Measurements from ENCODE around the gene TIRAP.

Gene TIRAP

DNA sequence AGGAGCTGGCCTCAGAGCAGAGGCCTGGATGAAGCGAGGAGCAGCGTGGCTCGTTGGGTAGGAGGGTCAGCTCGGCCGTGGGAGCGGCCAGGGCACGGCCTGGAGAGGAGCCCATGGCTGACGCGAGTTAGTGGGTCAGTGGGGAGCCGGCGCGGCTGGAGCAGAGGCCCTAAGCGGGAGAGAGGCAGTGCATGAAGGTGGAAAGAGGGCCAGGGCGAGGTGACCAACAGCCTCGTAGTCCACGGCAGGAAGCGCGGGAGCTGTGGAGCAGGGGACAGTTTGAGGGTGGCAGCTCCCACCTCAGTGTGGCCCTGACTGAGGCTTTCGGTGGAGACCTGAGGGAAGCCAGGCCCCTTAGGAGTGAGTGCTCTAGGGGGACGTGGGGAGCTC is 45.1 kb downstream of the TIRAP start:
- no peak for FAIRE-seq

DNA sequence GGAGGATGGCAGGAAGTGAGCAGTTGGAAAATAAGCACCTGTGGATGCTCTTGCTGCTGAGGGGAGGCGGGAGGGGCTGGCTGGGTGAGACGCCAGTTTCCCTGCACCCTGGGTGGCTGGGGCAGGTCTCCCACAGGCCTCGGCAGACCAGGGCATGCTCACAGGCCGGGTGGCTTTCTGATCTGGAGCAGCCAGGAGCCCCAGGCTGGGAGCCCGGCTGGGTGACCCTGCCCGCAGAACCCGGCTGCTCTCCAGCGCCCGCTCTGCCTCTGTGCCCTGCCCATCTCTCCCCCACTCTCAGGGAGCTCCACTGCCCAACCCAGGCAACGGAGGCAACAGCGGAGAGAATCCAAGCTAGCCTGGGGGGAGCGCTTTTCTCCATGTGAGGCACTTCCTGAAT is 45.6 kb downstream of the TIRAP start:
- FAIRE-seq, result no peak

DNA sequence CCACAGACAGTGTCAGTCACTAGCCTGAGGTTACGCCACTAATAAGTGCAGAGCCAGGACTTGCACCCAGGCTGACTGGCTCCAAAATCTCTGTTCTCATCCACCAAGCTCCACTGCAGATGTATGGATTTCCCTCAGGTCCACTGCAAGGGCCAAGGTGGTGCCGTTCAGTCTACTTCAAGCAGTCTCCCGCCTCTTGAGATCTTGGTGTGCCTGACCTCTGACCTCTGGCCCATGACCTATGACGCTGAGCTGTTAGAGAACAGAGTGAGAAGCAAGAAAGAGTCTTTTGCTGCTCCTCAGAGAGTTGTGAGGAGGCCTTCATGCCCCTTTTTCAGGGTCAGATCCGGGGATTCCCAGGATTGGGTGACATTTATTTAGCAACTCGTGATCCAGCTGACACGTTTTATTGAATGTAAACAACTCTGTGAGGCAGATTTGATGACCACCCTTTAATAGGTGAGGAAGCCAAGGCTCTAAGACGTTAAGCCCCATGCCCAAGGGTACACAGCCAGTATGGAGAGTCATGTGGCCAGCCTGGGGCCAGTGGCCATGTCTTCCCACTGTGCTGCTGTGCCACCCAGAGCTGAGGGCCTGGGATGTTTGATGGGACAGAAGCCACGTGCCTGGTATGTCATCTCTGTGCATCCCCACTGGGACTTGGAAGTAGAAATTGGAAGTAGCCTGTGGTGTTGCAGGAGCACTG is 46.2 kb downstream of the TIRAP start:
- FAIRE-seq, result no peak

DNA sequence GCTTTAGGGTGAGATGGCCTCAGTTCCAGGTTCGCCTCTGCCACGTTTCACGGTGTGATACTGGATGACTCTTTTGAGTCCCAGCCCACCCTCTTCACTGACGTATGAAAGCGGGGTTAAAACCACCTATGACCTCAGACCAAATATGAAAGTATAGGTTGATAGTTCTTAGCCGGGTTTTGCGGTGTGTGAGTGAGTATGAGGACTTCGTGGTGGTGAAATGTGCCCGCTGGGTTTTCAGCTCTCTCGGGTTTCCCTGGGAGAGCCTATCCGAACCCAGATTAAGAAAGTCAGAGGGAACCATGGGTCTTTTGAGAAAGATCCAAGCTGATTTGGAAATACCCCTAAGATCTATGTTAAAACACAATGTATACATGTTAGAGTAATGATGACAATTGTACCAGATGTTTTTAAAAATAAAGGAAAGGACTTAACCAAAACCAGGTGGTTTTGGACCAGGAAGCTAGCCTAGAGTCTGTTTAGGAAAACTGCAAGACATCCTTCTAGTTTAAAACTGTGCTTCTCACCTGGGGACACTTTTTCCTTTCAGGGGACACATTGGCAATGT is 46.8 kb downstream of the TIRAP start:
- FAIRE-seq, result no peak

DNA sequence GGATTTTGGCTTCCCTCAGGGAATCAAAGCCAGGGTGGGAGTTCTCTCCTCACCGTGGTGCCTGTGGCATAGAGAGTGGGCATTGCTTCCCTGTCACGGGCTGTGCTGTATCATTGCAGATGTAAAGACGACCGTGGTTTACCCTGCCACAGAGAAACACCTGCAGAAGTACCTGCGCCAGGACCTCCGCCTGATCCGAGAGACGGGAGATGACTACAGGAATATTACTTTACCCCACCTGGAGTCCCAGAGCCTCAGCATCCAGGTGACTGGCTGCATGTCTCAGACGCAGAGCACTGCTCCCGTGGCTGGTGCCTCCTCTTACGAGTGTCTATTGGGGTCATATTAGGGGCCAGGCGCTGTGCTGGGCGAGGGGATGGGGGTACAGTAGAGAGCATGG is 48.4 kb downstream of the TIRAP start:
- FAIRE-seq, result no peak

DNA sequence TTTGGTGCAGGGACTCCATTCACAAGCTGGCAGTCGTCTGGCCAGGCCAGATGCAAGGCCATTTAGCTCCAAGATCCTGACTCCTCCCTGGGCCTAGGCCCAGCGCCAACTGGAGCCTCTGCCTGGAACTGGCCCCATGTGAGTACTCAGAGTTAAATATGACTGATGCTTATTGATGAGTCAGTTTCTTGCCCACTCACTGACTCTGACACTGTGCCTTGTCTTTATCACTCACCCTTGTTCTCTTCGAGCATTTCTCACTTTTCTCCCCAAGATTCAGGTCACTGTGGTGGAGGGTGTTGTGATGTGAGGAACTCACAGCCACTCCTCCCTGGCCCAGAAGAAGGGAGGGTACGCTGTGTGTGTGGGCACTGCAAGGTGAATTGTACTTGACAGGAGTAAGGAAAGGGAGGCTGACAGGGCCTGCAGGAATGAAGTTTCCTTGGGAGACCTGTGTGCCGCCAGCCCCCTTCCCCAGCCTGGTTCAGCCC is 49.4 kb downstream of the TIRAP start:
- FAIRE-seq, result no peak

DNA sequence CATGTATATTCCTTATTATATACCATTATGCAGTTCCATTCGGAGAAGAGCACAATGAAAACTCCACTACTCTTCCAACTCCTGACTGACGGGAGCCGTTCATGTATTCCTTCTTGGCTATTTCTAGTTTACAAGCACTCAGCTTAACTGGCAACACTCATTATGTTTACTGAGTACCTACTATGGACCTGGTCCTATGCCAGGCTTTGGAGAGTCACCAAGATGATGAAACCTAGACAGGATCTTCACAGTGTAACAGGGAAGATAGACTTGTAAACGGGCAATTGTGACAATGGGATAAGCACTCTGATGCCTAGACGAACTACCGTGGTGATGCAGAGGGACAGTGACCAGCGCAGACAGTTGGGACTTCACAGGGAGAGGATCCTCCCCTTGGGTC is 50.2 kb downstream of the TIRAP start:
- FAIRE-seq, result no peak

DNA sequence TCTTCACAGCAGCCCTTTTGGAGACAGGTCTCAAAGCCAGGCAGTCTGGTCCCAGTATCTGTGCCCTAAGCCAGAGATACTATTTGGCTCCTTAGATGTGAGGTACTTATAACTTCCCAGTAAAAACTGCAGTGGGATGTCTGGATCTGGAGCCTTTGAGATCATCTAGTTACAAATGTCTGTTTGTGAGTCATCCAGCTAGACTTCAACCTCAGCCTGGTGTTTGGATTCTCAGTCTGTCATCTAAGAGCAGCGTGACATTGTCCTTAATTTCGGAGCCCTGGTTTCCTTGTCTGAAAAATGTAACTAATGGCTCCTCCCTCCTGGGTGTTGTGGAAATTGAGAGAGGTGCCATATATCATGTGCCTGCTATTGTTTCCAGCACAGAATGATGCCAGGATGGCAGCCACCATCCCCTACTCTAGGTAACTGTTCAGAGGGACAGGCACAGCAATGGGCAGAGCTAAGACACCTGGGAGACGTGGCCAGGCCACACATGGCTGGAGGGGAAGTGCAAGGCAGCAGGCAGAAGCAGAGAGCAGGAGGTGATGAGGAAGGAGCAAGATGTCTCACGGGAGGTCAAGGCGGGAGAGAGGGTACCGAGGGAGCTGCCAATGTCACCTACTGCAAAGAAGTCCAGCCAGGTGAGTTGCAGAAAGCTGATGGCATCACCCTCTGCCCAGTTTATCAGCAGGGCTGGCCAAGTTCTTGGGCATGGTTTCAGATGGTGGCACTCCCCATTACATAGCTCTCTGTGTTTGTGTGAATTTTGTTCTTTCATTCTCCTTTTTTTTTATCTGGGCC is 52.0 kb downstream of the TIRAP start:
- FAIRE-seq, result no peak

DNA sequence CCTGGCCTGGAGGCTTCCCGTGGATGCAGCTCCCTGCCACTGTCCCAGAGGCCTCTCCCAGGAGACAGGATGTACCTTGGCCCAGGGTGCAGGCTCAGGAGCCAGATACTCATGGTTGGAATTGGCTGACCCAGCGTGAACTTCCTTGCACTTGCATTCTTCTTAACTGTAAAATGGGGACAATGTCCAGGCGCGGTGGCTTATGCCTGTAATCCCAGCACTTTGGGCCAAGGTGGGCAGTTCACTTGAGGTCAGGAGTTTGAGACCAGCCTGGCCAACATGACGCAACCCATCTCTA is 52.5 kb downstream of the TIRAP start:
- no peak for FAIRE-seq

DNA sequence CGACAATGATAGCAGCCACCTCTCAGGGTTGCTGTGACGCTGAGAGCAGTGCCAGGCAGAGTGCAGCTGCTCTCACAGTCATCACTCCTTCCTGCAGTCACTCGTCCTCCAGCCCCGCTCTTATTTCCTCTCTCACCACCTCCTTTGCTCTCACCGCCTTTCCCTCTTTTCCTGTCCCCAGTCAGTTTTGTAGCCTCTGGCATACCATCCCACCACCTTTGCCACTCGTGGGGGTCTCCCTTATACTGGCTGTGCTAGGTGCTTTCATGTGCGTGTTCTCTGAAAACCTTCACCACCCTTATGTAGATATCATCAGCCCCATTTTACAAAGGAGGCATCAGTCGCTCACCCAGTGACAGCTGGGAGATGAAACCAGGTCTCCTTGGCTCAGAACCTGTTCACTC is 53.2 kb downstream of the TIRAP start:
- no peak for FAIRE-seq

DNA sequence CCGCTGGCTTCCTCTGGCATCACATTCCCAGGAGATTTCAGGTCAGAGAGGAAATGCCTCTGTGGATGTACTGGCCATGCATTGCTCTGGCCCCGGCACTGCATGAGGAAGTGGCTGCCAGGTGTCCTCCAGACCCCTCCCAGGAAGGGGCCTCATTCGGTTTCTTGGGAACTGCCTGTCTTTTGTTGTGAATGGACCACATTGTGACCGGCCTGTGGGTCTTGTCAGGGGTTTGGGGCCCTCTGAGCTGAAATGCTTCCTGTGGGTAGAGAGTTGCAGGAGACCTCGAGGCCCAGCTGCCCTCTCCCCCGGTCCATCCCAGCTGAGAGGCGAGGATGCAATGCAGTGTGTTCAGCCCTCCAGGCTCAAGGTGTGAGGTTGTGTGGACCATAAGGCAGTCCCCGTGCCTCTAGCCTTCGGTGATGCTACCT is 53.8 kb downstream of the TIRAP start:
- FAIRE-seq, result no peak

DNA sequence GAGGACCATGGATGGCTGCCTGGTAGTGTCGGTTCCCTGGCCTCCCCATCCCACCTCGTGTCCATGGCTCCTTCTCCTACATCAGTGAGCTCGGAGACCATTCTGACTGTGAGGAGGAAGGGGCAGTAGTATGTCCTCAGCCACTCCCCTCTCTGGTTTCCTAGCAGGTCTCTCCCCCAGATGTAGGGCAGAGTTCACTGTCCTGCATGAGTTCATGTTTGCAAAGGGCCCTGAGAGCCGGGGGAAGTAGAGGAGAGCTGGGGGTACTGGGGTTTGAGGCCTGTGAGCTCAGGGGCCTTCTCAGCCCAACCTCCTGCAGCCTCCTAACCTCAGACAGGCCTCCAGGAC is 54.2 kb downstream of the TIRAP start:
- no peak for FAIRE-seq

DNA sequence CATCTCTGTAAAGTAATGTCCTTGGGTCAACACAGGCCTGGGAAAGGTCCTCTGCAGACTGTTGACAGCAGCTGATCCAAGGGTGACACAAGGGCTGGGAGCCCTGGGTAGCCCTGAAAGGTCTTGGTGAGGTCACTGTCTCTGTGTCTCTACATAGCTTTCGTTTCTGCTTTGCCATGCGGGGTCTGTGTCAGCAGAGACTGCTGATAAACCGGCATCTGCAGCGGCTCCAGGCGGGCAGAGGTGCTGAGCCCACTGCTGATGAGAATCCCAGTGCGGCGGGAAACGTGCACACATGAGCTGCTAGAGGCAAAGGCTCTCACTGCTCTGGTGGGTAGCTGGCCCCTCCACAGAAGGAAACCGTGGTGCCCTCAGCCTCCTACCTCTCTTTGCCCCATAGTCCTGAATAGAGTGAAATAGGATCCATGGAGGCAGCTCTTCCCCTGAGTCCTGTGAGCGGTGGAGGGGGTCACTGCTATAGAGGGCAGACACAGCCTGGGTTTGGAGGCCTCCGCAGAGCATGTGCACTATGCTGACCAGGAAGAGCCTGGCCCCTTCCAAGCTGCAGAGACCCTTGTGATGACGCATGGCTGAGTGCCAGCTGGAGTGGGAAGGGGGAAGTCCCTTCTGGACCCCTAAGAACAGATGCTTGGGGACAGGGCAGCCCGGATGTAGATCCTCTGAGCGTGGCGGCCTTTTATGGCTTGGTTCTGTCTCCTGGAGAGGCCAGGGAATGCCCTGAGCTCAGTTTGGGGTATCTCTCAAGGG is 54.8 kb downstream of the TIRAP start:
- FAIRE-seq, result no peak

DNA sequence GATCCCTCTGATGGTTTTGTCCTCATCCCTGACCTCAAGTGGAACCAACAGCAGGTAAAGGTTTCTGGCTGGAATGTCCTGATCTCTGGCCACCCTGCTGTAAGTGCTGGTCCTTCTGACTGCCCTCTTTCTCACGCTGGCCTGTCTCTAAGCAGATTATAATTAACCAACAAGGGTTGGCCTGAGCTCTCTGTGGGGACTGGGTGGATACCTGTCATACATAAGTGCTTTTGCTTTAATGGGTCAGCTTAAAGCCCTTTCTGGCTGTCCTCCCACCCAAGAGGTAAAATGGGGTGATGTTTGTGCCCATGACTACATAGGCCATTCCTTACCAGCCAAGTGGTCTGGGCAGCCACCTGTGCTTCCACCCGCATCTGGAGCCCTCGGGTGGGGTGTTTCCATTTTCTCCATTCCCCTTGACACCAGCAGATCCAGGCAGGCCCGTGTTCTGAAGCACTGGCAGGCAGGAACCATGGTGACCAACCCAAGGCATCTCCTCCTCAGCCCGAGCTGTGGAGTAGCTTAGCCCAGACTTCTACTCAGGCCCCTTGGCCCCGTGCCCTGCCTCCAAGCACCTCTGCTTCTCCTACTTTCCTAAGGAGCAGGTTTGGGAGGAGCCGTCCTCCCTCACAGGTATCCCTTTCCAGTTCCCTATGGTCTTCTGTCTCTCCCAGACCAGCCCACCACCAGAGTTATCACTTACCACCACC is 55.6 kb downstream of the TIRAP start:
- no peak for FAIRE-seq

DNA sequence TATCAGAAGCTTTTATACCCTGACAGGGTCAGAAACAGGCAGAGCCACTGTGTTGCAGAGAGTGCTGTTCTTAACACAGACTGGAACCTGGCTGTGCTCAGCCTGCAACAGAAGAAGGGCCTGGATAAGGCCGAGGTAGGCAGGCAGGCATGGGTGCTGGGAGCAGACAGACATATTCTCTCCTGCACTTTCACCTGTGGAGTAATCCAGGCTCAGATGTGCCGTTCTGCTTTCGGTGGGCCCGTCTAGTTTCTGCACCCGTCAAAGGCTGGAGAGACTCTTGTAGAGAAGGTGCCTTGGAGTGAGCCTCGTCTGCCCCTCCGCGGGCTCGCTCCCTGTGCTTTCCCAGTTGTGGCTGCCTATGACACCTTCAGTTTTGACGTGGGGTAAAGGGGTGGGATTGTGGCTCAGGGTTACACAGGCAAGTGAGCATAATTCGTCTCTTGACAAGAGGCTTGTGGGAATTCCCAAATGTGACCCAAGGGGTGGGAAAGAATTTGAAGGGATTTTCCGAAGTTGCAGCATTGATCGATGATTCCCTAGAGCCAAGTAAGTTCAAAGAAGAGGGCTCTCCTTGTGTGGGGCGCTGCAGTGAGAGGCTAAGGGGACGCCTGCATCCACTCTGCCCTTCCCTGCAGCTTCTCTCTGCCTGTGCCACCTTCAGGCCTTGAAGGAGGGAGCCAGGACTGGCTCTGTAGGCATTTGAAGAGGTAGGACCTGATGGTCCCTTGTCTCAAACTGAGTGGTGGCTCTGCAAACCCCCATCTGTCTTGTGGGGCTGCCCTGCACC is 56.4 kb downstream of the TIRAP start:
- no peak for FAIRE-seq

DNA sequence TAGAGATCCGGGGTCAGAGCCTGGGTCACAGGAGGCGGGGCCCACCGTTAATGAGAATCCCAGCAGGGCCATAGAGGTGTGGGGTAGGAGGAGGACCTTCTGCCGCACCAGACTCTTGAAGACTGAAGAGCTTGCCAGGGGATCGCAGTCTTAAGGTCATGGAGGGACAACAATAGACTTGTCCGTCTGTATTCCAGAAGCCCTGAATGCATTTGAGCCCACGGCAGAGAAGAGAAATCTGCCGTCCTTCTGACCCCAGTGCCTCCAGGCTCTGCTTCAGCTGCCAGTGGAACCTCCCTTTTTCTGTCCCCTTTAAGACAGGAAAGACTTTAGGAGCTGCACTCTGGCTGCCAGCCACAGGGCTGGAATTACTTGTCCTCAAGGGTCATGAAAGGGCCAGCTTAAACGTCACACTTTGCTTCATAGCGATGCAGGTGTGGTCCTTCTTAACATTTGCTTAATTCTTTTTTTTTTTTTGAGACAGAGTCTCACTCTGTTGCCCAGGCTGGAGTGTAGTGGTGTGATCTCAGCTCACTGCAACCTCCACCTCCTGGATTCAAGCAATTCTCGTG is 57.1 kb downstream of the TIRAP start:
- no peak for FAIRE-seq

DNA sequence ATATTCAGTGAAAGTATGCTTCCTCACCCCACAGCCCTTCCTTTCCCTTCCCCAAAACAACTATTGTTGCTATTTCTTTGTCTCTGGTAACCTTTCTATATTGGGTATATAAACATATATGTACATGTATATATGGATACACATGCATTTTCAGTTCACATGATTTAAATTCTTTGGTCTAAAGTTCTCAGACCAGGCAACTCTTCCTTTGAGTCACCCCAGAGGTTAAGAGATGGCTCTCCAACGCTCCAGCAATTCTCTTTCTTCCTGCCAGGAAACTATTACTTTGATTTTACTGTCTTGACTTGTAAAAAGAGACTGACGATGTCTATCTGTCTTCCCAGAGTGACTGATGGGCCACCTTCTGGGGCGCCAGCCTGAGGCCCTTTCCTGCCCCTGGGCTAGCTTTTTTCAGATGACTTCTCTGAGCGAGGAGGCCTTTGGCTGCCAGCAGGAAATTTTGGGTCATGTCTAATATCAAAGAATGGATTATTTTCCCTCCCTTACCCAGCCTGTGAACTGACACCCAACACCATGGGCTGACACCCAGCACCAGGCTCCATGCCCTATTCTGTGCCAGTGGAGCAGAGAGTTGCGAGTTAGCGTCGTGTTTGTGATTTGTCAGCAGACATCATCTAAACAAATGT is 58.2 kb downstream of the TIRAP start:
- FAIRE-seq, result no peak

DNA sequence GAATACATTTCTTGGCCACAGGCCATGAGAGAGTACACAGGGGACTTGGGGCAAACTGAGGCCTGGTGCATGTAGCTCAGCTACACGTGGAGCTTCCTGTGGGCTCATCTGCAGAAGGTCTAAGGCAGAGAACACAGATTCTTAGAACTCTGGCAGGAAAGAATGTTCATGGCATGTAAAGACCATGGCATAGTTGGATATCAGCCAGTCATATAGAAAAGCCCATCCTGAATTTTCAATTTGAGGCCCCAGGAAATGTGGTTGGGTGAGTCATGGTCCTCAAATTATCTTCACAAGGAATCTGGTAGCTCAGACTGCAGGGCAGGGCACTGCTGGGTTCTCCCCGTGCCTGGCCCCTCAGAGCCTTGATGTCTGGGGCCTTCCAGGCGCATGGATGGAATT is 58.9 kb downstream of the TIRAP start:
- no peak for FAIRE-seq

DNA sequence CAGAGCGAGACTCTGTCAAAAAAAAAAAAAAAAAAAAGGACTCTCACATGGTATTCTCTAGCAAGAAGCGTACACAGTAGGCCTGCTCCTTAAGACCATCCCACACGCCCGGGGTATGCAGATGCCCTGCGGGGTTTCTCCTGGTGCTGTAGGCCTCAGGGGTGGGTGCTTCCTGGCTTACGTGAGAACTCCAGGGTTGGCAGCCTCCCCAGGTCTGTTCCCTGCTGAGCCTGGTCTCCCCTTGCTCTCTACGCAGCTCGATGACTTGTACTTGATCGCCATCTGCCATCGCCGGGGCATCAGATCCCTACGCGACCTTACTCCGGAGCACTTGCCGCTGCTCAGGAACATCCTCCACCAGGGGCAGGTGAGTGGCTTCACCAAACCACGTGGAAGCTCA is 60.2 kb downstream of the TIRAP start:
- no peak for FAIRE-seq

Measured in G401.6 (cell line).